ENCODE results near the gene FHIT.

The FHIT gene

DNA sequence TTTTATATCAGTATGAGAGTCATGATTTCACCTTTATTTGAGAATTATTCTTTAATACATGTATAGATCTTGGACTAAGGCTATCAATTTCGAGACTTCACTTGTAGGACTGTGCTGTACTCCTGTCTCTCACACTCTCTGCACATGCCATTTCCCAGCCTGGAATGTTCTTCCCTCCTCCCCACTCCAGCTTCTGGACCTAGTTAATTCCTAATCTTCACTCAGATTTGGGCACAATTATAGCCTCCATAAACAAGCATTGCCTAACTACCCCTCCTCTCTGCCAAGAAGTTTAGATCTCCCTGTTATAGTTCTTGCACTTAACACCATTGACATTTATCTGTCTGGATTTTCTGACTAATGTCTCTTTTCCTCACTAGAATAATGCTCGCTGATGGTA lies 88.3 kb downstream of the FHIT start:
- no peak for DNase-seq

DNA sequence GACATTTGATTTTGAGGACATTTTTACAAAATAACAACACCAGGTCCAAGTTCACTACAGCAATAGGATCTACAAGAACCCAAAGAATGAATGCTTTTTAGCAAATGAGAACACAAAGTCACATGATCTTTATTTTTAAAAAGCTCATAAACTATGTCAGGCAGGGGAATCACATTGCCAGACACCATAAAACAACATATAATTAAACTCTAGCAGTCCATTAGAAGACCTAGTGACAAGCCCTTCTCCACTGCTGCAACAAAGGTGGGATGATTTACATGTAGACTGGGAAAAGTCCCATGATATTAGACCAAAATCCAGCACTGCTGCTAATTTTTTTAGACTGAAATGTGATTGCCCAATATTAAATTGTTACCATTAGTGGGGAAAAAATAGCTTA lies 92.6 kb downstream of the FHIT start:
- no peak for DNase-seq

DNA sequence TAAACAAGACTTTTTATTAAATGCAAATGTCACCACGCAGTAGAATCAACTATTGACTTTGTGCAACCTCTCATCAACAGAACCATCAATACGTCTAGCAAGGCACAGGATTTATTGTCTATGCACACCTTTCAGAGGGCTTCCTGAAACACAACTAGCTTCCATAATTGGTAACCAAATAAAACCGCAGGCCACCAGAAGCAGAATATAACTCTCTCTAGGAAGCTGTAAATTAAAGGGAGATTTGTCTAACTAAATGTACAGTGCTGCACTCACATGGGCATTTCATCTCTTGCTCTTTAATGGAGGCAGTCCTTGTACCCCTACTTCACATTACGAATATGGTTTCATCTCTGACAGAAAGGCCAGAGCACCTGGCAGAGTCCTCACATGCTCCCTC lies 93.0 kb downstream of the FHIT start:
- DNase-seq: no peak

DNA sequence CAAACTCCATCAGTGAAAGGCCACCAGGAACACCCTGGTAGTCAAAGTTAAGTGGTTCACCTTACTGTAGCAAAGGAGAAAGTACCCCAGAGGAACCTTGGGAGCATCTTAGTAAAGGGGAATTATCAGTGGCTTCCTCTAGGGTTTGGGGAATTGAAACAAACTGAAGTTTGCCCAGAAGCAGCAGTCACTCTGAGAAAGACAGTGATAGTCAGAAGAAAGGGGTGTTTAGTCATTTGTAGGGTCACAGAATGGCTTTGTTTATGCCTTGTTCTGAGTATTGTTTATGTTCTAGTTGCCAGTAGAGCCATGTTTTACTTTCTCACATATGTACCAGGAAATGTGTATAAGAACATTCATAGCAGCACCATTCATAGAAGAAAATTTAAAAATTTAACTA lies 93.8 kb downstream of the FHIT start:
- no peak for DNase-seq

DNA sequence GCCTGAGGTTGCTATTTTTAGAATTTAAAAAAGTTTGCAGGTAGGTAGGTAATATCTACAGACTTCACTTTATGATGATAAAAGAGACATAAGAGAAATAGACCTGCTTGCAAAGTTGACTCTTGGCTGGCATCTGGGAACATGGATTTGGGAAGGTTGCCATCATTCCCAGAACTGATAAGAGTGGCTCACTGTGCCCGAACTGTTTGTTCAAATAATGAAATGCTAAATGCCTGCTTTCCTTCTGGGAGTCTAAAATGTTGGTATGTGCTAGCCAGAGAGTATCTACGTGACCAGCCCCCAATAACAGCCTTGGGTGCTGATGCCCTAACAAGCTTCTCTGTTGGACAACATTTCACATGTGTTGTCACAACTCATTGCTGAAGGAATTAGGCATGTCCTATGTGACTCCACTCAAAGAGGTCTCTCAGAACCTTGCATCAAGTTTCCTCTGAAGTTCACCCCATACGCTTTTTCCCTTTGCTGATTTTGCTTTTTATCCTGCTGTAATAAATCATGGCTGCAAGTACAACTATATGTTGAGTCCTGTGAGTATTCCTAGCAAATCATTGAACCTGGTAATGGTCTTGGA lies 95.5 kb downstream of the FHIT start:
- no peak for DNase-seq

DNA sequence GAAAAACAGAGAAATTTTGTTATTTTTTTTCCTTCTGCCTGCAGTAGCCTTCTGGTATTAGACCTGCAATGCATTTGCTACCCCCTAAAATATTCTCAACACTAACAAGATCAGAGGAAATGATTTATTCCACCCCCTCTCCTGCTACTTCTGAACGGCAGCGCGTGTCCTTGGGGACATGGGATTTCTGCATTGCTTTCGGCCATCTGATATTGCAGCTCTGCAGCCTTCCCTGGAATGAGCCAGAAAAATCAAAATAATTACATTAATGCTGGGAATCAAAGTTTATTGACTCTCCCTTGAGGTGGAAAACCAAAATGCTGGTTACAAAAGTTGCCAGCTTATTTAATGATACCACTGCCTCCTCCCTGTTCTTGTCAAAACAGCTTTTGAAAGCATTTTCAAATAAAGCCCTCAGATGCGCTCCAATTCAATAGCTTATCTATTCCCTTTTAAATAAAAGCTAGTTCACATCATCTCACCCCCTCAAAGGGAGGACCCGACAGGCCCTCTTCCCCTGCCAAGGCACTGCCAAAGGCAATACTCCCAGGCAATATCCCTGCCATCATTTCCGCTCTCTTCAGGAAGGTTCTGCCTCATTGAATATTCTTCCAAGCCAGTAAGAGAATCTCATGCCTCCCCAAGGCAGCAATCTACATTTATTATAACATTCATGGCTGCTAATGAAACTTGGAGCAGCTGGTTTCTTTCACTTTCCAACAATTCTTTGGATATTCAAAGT lies 96.6 kb downstream of the FHIT start:
- DNase-seq: no peak

DNA sequence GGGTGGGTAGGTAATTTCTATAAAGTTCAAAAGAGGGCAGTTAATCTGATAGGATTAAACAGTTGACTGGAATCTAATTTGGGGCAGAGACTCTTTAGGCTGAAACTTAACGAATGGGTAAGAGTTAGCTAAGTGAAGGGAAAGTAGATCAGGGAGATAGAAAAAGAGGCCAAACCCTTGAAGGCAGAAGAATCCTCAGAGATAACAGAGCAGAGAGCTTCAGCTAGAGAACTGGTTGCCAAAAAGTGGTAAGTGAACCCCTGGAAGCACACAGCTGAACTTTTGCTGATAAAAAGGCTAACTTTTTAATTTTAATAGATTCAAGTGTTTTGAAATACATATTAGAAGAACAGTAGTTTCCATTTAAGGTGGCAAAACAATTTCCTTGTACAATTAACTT lies 99.2 kb downstream of the FHIT start:
- no peak for DNase-seq

DNA sequence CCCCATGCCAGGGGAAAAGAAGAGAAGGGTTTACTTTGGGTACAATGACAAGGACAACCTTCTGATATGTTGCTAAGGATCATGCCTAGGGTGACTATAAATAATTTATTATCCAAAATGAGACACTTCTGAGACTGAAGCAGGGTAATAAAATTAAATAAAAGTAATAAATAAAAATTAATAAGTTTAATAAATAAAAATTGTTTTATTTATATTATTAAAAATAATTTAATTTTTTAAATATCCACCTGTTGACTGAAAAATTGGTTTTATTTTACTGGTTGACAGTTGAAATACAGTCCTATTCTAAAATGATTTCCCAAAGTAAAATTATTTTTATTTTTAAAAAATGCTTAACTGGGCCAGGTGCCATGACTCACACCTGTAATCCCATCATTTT lies 102.0 kb downstream of the FHIT start:
- no peak for DNase-seq

DNA sequence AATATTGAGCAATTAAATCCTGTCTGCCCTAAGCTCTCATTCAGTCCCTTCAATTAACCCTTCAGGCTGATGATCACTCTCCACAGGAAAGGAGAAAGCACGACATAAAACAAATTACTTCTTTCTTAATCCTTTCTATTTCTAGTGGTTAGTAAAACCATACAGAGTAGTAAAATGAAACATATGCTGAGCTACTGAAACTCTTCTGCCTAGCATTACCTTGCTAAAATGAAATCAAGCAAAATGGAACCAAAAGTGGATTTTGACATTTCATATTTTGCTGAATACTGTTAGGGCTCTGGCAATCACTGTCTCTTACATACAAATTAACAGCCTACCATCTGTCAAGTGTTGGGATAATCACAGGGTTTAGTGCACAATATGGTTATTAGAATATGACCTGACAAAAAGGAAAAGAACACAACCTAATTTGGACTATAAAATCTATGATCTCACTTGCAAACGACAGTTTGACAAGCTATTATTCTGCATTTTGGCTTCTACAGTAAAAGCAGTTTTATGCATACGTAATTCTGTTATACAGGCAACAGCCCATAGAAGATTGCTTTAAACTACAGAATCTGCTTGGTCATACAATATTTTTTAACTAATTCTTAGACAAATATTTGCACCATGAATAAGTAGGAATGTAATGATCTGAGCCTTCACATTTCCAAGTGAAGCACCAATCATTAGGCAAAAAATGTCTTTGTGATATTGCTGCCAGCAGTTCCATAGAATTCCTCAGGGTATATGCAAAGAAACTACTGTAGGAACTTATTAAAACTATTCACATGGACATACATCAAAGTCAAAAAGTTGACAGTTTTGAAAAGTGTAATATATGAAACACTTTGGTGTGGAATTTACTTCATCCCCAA lies 105.0 kb downstream of the FHIT start:
- no peak for DNase-seq

DNA sequence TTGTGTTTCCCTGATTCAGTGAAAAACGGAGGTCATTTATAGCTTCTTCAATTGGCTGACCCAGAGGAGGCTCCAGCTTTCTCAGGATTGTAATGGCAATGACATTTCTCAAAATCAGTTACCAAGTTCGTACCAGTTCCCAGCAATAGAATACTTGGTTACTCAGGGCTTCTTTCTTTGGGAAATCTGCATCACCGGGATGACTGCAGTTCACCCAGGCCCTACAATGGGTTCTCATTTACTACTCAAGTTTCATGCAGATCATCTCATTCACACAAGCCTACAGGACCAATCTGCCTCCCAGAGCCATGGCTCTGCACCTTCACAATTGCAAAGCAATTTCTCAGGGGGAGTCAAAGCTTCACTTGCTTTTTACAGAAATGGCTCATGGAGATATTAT lies 109.6 kb downstream of the FHIT start:
- DNase-seq: no peak

DNA sequence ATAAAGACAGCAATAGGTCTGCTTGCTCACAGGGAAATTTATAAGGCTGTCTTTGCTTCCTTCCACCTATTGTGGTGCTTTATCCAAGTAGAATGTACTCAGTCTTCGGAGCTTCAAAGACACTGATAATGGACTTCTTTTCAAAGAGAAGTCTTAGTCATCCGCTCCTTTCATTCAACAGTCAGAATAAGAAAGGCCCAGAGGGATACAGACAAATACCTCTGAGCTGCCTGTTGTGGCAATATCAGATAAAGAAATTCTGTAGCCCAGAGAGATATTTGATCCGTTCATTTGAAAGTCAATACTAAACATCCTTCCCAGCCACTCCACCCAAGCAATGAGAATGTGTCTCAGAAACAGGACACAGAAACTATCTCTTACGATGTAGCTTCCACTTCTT lies 110.0 kb downstream of the FHIT start:
- no peak for DNase-seq

DNA sequence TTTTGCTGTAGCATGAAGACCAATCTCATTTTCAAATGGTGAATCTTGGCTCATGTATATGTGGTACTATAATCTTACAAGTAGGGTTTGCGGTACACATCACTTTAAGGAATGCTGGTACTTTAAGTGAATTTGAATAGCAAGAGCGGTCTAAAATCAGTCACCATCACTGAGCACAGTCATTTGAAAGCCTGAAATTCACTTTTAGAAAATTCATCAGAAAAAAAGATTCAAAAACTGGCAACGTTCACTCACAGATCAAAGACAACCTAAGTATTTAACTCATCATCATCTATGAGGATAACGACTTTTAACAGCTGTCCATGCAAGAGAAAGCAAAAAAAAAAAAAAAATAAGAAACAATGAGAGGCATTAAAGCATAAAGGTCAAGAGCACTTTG lies 111.6 kb downstream of the FHIT start:
- DNase-seq: no peak

DNA sequence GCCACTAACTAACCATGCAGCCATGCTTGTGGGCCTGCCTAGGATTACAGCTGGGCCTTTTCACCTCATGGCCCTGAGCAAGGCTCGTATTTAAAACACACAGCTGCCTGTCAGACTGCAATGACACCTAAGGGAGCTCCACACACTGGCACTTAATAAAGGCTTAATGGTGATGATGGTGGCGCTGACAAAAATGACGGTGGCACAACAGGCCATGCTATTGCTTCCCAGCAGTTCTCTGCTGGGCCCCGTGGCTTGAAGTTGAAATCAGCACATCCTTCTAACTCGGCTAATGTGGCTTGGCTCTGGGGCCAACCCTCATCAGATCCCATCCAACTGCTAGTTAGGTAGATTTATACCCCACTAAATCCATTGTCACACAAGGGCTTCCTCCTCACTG lies 112.9 kb downstream of the FHIT start:
- DNase-seq: no peak

DNA sequence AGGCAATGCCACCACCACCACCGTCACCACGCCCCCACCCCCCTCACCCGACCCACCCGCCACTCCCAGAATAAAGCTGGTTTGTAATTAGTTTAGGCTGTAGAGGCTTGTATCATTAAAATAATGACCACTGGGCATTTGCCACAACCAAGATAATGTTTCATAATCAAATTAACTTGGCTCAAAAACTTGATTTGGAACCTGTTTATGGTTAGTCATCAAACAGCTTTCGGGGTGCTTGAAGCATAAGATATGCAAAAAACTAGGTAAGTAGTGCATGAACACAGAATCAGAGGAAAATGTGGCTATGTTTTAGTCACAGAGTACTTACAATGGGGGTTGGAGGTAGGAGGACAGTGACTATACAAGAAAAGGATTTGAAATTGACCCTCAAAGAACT lies 115.1 kb downstream of the FHIT start:
- no peak for DNase-seq

DNA sequence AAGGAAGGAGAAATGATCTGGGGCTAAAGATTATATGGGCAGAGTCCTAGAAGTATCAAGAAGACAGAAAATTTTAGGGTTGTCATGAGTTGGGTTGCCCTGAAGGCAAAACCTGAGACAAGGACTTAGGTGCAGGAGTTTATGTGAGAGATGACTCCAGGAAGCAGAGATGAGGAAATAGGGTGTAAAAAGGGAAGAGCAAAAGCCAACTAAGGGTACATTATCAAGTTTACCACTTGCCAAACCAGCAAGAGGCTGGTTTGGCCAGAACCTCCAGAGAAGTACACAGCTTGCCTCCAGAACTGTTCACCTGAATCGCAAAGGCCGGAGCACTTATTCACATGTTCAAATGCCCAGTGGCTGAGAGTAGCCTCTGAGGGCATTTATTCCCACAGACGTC lies 116.7 kb downstream of the FHIT start:
- DNase-seq: no peak

DNA sequence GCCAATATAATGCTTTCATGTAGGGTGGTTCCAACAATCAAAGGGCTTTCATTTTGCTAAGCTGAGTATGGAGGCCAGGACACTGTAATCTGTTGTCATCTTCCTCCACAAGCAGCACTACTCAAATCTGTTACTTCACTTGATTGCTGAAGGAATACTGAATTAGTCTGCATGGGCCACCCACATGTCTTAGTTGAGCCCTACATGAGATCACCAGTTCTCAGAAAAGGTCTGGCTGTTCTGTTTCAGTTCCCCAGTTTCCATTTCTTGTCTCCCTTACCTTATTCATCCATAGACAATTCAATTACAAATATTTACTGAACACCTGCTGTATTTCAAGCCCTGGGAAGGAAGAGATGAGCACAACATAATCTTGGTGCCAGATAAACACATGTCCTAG lies 119.2 kb downstream of the FHIT start:
- DNase-seq: no peak

DNA sequence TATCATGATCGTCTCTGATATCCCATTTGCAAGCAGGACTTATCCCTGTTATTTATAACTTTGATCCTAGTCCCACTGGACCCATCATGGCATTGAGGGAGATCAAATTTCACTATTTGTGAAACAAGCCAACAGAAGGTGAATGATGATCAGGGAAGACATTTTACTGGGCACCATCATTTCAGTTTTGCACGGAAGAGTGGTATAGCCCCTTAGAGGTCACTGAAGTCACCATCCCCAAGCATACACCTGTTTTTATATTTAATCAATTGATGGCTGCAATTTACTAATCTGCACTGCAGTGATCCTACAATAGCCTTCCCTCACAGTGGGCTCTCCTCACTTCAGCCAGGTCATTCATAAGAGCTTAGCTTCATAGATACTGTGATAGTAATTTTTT lies 132.4 kb downstream of the FHIT start:
- no peak for DNase-seq

DNA sequence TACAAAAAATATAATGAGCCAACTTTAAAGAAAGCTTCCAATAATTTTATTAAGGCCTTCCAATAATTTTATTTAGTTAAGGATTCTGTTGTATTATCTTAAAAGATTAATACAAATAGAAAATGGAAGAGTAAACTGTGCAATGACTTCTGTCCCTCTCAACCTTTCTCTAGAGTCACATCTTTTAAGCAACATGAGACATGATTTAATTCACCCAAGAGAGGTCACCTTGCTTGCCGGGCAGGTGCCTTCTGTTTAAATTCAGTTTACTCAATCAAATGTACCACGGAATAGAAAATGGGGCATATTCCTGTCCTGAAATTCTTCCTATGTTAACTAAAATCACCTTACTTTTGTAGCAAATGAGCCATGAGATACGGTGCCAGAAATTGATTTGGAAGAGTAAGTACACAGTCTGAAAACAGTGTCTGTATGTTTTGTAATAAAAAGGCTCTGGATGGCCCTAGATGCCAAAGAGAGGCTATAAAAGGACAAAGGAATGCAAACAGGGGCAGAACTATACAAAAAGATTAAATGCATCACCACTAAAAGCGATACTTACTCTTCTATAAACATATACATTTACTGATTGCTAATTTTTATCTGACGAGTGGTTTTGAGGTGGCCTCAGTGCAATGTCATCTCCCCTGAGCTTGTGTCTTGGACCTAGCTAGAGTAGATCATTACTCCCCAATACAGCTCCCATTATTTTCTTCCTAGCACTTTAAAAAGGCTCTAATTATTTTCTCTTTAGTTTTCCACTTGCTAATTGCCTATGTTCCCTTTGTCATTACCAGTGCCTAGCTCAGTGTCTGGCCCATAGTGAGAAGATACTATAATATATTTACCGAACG lies 134.0 kb downstream of the FHIT start:
- no peak for DNase-seq

DNA sequence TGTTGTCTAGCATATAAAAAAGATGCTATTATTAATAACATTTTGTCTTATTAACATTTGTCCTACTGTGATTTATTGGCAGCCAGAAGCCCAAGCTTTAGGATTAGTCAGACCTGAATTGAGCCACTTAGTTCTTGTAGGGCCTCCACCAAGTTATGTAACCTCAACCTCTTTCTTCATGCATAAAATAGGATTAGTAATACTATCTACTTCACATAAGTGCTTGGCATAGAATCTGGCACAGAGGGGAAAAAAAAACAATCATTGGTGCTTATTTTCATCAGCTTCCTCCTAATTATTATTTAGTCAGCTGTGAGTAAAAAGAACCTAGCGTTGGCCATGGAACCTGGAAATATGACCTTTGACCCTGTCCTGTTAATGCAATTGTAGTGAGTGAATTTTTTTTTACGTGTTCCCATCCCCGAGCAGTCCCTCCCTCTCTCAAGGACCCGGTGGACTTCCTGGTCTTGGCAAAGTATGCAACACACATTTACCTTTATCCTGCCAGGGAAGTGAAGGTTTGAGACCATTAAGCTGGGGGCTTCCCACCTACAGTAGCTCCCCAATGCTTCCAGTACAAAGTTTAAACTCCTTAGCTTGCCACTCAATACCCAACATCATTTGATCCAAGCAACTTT lies 136.8 kb downstream of the FHIT start:
- DNase-seq: no peak

DNA sequence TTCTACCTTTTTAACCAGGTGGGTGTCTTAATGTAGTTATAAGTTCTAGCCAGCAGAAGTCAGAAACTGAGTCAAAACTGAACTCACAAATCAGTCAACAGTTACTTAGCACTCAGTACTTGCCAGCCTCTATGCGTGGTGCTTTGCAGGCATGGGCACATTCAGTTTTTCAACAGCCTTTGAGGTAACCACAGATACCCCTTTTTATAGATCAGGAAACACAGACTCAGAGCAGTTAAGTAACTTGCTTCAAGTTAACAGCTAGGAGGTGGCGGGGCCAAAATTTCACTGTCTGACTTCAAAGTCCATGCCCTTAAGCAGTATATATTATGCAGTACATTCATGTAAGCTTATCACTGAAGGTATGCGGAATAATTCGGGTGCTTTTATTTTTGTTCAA lies 139.4 kb downstream of the FHIT start:
- no peak for DNase-seq

DNA sequence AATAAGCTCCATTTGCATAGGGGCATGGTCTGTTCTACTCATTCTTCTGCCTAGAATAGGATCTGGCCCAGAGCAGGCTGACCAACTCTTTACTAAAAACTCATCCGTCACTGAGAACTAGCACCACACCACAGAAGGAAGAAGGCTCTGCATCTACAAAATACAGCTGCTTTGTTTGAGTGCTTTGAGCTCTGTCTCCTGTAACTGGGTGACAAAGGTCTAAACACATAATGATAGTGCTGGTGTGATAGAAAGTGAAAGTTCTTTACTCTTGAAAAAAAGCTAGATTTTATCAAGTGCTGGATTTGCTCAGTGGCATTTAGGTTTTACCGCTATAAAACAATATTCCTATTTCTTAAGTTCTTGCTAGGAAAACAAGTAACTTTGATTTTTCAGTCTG lies 140.7 kb downstream of the FHIT start:
- DNase-seq: no peak

DNA sequence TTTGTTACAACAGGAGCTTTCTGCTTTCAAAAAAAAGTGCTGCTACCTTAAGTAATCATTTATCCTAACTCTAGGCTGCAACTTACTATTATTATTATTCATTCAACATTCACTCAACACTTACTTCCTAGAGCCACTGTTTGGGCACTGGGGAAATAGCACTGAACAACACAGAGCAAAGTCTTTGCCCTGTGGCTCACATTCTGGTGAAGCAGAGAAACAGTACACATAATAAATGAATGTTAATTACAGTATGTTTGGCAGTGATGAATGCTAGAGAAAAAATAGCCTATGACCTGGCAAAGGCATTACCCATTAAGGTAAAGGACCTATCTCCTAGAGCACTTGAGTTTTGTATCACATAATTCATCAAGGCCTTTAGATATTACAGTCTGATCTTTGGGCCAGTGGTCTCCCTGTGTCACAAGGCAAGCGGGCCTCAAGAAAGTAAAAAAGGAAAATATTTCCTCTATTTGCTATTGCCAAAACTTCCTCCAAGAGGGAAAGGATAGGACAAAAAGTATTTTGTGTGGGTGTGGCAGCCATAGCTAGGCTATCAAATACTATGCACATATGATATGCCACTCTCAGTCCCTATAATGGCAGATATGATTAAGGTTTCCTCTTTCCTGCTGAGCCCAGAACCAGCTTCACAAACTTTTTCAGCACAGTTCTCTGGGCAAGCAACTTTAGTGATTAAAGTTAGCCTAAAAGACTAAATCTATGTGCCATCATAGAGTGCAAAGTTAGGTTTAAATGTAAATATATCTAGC lies 142.8 kb downstream of the FHIT start:
- no peak for DNase-seq

All from central memory CD4-positive, alpha-beta T cell (primary cell).